ENCODE data around the gene HES5.
A peak's percentile ranks its signal among the peaks of the same experiment; 100 is the strongest.

HES5 gene

GRCh38 chr1:2525572-2525919 is 4.5 kb downstream of the HES5 start:
- peaks cover 19 to 63% (median 56%) of the 10 kb centered on the region in 5 donors for H3K4me1 ChIP-seq (ENCODE audit: control insufficient read depth in 5 of 5, insufficient read depth in 5 of 5, low read length in 5 of 5)

DNA sequence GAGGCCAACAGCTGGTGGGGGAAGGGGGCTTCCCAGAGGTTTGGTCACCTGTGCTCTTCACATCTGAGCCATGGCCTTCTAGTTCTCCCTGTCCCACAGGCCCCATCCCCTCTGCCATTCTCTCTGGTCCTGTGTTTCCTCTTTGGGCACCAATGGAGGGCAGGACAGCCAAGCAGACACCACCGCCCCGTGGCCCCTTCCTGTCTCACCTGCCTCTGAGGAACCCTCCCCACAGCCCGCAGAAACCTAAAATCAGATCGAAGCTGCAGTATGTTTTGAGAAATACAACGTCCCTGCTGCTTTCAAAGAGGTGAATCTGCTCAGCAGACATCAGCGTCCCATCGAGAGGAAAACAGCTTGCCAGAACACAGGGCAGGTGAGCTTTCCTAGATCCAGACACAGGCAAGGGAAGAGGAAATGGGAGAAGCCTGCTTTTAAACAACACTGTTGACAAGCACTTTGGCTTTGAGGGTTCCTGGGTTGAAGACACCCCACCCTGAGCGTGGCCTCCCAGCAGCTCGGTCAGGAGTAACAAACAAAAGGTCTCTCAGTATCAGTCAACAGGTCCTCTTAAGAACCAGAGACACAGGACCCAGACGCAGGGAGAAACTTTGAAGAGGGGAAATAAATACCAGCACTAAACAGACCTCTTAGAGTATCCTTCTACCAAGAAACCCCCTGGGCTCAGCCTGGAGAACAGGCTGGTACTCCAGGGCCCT is 6.0 kb downstream of the HES5 start:
- H3K4me3 ChIP-seq (ENCODE audit: low read depth in 1 of 5, low read length in 5 of 5) = no peak overlapping the region
- no peak overlapping the region for H3K27ac ChIP-seq (ENCODE audit: low read depth, low read length)
- H3K36me3 ChIP-seq (ENCODE audit: control insufficient read depth in 5 of 5, insufficient read depth in 5 of 5, low read length in 5 of 5) = peaks cover 0 to 33% (median 28%) of the 10 kb centered on the region in 5 donors
- H3K9me3 ChIP-seq (ENCODE audit: control insufficient read depth in 5 of 5, low read length in 5 of 5) = no peaks in the 10 kb centered on the region
- peak overlapping the region in 2 of 5 donors; percentile 95 to 97 for H3K9ac ChIP-seq (ENCODE audit: low read length in 5 of 5)
- H3K4me1 ChIP-seq (ENCODE audit: control insufficient read depth in 5 of 5, insufficient read depth in 5 of 5, low read length in 5 of 5) = peaks cover 19 to 50% (median 49%) of the 10 kb centered on the region in 5 donors
- peaks cover 0 to 2% (median 0%) of the 10 kb centered on the region in 5 donors for H3K27me3 ChIP-seq (ENCODE audit: control insufficient read depth in 5 of 5, insufficient read depth in 4 of 5, low read length in 5 of 5)

More at GRCh38 chr1:2525572-2525919, 4.5 kb downstream of the HES5 start:
- H3K27me3 ChIP-seq (ENCODE audit: control insufficient read depth in 5 of 5, insufficient read depth in 4 of 5, low read length in 5 of 5) = peaks cover under 1 to 4% (median 3%) of the 10 kb centered on the region in 5 donors
- peak overlapping the region; percentile 89 to 98 (median 95) for H3K9ac ChIP-seq (ENCODE audit: low read length in 5 of 5)
- H3K4me3 ChIP-seq (ENCODE audit: low read depth in 1 of 5, low read length in 5 of 5) = peak overlapping the region; percentile 59 to 89 (median 83)
- no peaks in the 10 kb centered on the region for H3K9me3 ChIP-seq (ENCODE audit: control insufficient read depth in 5 of 5, low read length in 5 of 5)
- H3K27ac ChIP-seq (ENCODE audit: low read depth, low read length) = peak overlapping the region; percentile 54
- H3K36me3 ChIP-seq (ENCODE audit: control insufficient read depth in 5 of 5, insufficient read depth in 5 of 5, low read length in 5 of 5) = peaks cover 0 to 19% (median 14%) of the 10 kb centered on the region in 5 donors

DNA sequence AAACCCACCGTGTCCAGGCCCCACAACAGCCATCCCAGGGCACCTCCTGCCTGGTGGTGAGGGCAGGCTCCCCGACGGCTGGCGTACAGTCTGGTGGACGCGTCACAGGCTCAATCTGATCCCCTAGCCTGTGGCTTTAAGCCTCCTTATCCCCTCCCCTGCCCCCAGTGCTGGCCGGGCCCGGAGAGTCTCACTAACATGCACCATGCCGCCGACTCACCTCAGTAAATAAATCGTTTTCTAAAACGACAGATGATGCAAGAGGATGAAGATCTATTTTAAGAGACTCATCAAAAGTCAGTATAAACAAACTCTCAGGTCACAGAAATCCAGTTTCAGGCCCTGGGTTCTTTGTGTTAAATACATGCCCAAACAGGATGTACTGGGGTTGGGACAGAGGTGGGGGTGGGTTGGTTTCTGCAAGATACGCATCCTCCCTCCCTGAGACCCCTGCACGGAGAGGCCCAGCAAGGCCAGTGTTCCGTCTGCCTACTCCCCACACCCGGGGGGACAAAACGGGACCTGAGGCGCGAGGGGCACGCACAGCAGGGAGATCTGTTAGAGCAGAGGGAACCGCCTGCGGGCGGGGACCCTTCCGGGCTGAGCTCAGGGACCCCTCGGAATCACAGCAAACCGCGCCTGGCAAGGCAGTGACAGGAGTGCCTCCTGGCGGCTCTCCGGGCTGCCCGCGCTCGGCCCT is 6.7 kb downstream of the HES5 start:
- H3K27me3 ChIP-seq (ENCODE audit: control insufficient read depth in 5 of 5, insufficient read depth in 4 of 5, low read length in 5 of 5) = no peaks in the 10 kb centered on the region
- peaks cover 0 to 40% (median 36%) of the 10 kb centered on the region in 5 donors for H3K36me3 ChIP-seq (ENCODE audit: control insufficient read depth in 5 of 5, insufficient read depth in 5 of 5, low read length in 5 of 5)
- H3K4me3 ChIP-seq (ENCODE audit: low read depth in 1 of 5, low read length in 5 of 5) = no peak overlapping the region
- H3K4me1 ChIP-seq (ENCODE audit: control insufficient read depth in 5 of 5, insufficient read depth in 5 of 5, low read length in 5 of 5) = peaks cover 19 to 43% (median 43%) of the 10 kb centered on the region in 5 donors
- no peaks in the 10 kb centered on the region for H3K9me3 ChIP-seq (ENCODE audit: control insufficient read depth in 5 of 5, low read length in 5 of 5)
- H3K9ac ChIP-seq (ENCODE audit: low read length in 5 of 5) = no peak overlapping the region
- H3K27ac ChIP-seq (ENCODE audit: low read depth, low read length) = no peak overlapping the region

- Histone ChIP-seq H3K9me3 (ENCODE audit: control insufficient read depth in 5 of 5, low read length in 5 of 5) (no peaks in the 10 kb centered on the region), H3K4me3 (ENCODE audit: low read depth in 1 of 5, low read length in 5 of 5) (no peak overlapping the region), H3K4me1 (ENCODE audit: control insufficient read depth in 5 of 5, insufficient read depth in 5 of 5, low read length in 5 of 5) (peaks cover 18 to 32% (median 31%) of the 10 kb centered on the region in 5 donors), H3K9ac (ENCODE audit: low read length in 5 of 5) (peak overlapping the region in 1 of 5 donors; percentile 37), H3K27ac (ENCODE audit: low read depth, low read length) (no peak overlapping the region), H3K27me3 (ENCODE audit: control insufficient read depth in 5 of 5, insufficient read depth in 4 of 5, low read length in 5 of 5) (no peaks in the 10 kb centered on the region), H3K36me3 (ENCODE audit: control insufficient read depth in 5 of 5, insufficient read depth in 5 of 5, low read length in 5 of 5) (peaks cover 0 to 51% (median 47%) of the 10 kb centered on the region in 5 donors)
These were observed 7.8 kb downstream of the HES5 start for GRCh38 chr1:2522230-2522629.

DNA sequence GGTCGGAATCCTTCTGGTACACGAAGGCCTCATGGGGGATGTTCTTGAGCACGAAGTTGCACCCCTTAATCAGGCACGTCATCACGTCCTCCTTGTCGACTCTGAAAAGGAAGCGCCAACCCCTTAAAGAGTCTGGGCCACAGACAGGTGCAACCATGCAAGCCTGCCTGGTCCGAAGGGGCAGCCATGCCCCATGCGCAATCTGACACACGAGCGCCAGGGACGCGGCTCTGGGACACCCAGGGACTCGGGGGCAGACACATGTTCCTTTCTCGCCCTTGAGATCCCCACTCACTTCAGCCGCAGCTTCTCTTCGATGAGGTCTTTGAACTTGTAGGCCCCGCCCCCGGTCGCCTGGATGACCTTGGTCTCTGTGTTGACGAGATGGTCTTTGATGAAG is 9.3 kb downstream of the HES5 start:
- Histone ChIP-seq H3K4me1 (ENCODE audit: control insufficient read depth in 5 of 5, insufficient read depth in 5 of 5, low read length in 5 of 5) (peaks cover 13 to 26% (median 23%) of the 10 kb centered on the region in 5 donors), H3K27me3 (ENCODE audit: control insufficient read depth in 5 of 5, insufficient read depth in 4 of 5, low read length in 5 of 5) (no peaks in the 10 kb centered on the region), H3K27ac (ENCODE audit: low read depth, low read length) (no peak overlapping the region), H3K9ac (ENCODE audit: low read length in 5 of 5) (no peak overlapping the region), H3K36me3 (ENCODE audit: control insufficient read depth in 5 of 5, insufficient read depth in 5 of 5, low read length in 5 of 5) (peaks cover 0 to 65% (median 60%) of the 10 kb centered on the region in 5 donors), H3K9me3 (ENCODE audit: control insufficient read depth in 5 of 5, low read length in 5 of 5) (no peaks in the 10 kb centered on the region), H3K4me3 (ENCODE audit: low read depth in 1 of 5, low read length in 5 of 5) (no peak overlapping the region)

- Histone ChIP-seq H3K27me3 (ENCODE audit: control insufficient read depth in 5 of 5, insufficient read depth in 4 of 5, low read length in 5 of 5) (no peaks in the 10 kb centered on the region), H3K27ac (ENCODE audit: low read depth, low read length) (no peak overlapping the region), H3K9ac (ENCODE audit: low read length in 5 of 5) (no peak overlapping the region), H3K36me3 (ENCODE audit: control insufficient read depth in 5 of 5, insufficient read depth in 5 of 5, low read length in 5 of 5) (peaks cover 0 to 71% (median 66%) of the 10 kb centered on the region in 5 donors), H3K9me3 (ENCODE audit: control insufficient read depth in 5 of 5, low read length in 5 of 5) (no peaks in the 10 kb centered on the region), H3K4me1 (ENCODE audit: control insufficient read depth in 5 of 5, insufficient read depth in 5 of 5, low read length in 5 of 5) (peaks cover 8 to 20% (median 17%) of the 10 kb centered on the region in 5 donors), H3K4me3 (ENCODE audit: low read depth in 1 of 5, low read length in 5 of 5) (no peak overlapping the region)
These were observed 9.9 kb downstream of the HES5 start for GRCh38 chr1:2520206-2520605.

DNA sequence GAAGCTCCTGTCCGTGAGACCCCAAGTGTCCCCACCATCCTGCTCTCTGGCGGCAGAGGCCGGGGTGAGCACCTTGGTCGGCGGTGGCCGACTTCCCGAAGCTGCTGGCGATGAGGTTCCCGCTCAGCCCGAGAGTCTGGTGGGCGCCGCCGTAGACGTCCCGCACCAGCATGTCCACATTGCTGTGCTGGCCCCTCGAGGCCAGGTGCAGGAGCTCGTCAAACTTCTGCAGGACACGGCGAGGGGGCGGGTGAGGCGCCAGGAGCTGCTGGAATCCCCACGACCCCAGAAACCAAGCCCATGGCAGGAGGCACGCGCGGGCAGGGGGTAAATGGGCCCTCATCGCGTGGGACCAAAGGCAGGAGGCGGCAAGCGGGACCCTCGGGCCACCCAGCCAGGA is 10.3 kb downstream of the HES5 start:
- H3K27ac ChIP-seq (ENCODE audit: low read depth, low read length) = no peak overlapping the region
- H3K36me3 ChIP-seq (ENCODE audit: control insufficient read depth in 5 of 5, insufficient read depth in 5 of 5, low read length in 5 of 5) = peaks cover 0 to 76% (median 70%) of the 10 kb centered on the region in 5 donors
- no peaks in the 10 kb centered on the region for H3K9me3 ChIP-seq (ENCODE audit: control insufficient read depth in 5 of 5, low read length in 5 of 5)
- H3K27me3 ChIP-seq (ENCODE audit: control insufficient read depth in 5 of 5, insufficient read depth in 4 of 5, low read length in 5 of 5) = no peaks in the 10 kb centered on the region
- peaks cover 3 to 15% (median 13%) of the 10 kb centered on the region in 5 donors for H3K4me1 ChIP-seq (ENCODE audit: control insufficient read depth in 5 of 5, insufficient read depth in 5 of 5, low read length in 5 of 5)
- no peak overlapping the region for H3K4me3 ChIP-seq (ENCODE audit: low read depth in 1 of 5, low read length in 5 of 5)
- no peak overlapping the region for H3K9ac ChIP-seq (ENCODE audit: low read length in 5 of 5)

DNA sequence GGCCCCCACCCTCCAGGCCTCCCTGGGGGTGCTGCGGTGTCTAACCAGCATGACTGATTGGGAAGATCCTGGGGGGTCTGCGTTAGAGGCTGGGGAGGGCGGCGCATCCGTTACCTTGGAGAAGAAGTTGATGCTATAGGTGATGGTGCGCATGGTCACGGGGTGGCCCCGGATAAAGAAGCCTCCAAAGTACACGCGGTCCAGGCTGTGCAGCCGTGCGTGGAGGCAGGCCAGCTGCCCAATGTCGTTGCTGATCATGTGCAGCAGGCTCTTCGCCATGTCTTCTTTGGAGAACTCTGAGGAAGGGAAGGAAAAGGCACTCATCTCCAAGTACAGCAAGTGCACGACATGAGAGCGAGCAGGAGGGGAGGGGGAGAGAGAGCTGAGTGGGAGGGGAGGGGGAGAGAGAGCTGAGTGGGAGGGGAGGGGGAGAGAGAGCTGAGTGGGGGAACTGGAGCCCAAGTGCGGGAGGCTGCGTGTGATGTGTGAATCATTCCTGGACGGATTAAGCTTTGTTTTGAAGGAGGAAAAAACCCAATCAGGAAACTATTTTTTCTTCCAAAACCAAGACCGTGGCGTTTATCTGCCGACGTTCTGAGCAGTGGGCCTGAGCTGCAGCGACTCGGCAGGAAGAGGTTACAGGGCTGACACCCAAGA is 10.9 kb downstream of the HES5 start:
- Histone ChIP-seq H3K27ac (ENCODE audit: low read depth, low read length) (no peak overlapping the region), H3K4me1 (ENCODE audit: control insufficient read depth in 5 of 5, insufficient read depth in 5 of 5, low read length in 5 of 5) (peaks cover 0 to 9% (median 7%) of the 10 kb centered on the region in 5 donors), H3K9me3 (ENCODE audit: control insufficient read depth in 5 of 5, low read length in 5 of 5) (no peaks in the 10 kb centered on the region), H3K9ac (ENCODE audit: low read length in 5 of 5) (no peak overlapping the region), H3K4me3 (ENCODE audit: low read depth in 1 of 5, low read length in 5 of 5) (no peak overlapping the region), H3K27me3 (ENCODE audit: control insufficient read depth in 5 of 5, insufficient read depth in 4 of 5, low read length in 5 of 5) (no peaks in the 10 kb centered on the region), H3K36me3 (ENCODE audit: control insufficient read depth in 5 of 5, insufficient read depth in 5 of 5, low read length in 5 of 5) (peaks cover 0 to 80% (median 74%) of the 10 kb centered on the region in 5 donors)

DNA sequence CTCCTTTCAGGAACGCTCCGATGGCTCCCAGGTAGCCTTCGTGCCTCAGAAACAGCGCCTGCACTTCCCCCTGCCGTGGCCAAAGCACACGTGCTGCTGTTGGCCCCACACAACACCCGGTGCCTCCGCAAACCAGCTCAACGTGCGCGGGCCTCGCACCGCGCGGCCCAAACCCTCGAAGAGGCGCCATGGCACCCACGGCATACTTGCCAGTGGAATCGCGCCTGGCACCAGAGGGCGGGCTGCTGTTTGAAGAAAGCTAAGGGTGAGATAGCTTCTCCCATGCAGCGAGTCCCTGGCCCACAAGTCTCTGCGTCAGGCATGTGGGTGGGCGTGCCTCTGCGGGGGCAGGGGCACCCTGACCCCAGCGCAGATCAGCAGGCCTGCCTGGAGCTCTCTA is 11.5 kb downstream of the HES5 start:
- Histone ChIP-seq H3K9ac (ENCODE audit: low read length in 5 of 5) (no peak overlapping the region), H3K9me3 (ENCODE audit: control insufficient read depth in 5 of 5, low read length in 5 of 5) (no peaks in the 10 kb centered on the region), H3K4me3 (ENCODE audit: low read depth in 1 of 5, low read length in 5 of 5) (no peak overlapping the region), H3K36me3 (ENCODE audit: control insufficient read depth in 5 of 5, insufficient read depth in 5 of 5, low read length in 5 of 5) (peaks cover 0 to 86% (median 81%) of the 10 kb centered on the region in 5 donors), H3K27ac (ENCODE audit: low read depth, low read length) (no peak overlapping the region), H3K4me1 (ENCODE audit: control insufficient read depth in 5 of 5, insufficient read depth in 5 of 5, low read length in 5 of 5) (peaks cover 0 to 3% (median under 1%) of the 10 kb centered on the region in 5 donors), H3K27me3 (ENCODE audit: control insufficient read depth in 5 of 5, insufficient read depth in 4 of 5, low read length in 5 of 5) (no peaks in the 10 kb centered on the region)

DNA sequence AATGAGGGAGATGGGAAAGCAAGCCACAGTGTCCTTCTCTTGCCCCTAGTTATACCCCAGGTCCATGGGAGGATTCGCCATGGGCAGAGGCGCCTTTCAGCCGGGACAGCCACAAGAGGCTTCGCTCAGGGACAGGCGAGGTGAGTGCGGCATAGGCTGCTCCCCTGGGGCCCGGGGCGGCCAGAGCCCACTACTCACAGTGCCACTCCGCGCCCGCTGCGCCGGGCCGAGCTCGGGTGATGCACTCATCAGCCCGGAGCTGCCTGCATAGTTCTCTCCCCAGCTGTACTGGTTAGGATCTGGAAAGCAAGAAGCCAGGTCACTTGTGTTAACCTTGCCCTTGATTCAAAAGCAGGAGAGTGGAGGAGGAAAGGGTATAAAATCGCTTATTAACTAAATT is 12.1 kb downstream of the HES5 start:
- H3K9me3 ChIP-seq (ENCODE audit: control insufficient read depth in 5 of 5, low read length in 5 of 5) = no peaks in the 10 kb centered on the region
- no peak overlapping the region for H3K9ac ChIP-seq (ENCODE audit: low read length in 5 of 5)
- no peaks in the 10 kb centered on the region for H3K4me1 ChIP-seq (ENCODE audit: control insufficient read depth in 5 of 5, insufficient read depth in 5 of 5, low read length in 5 of 5)
- no peak overlapping the region for H3K27ac ChIP-seq (ENCODE audit: low read depth, low read length)
- no peak overlapping the region for H3K4me3 ChIP-seq (ENCODE audit: low read depth in 1 of 5, low read length in 5 of 5)
- H3K27me3 ChIP-seq (ENCODE audit: control insufficient read depth in 5 of 5, insufficient read depth in 4 of 5, low read length in 5 of 5) = no peaks in the 10 kb centered on the region
- H3K36me3 ChIP-seq (ENCODE audit: control insufficient read depth in 5 of 5, insufficient read depth in 5 of 5, low read length in 5 of 5) = peaks cover 0 to 92% (median 86%) of the 10 kb centered on the region in 5 donors
